GM19467 (cell line): ENCODE results near the gene LRRC74B.
"Not testable (repeated sequence)": the region's sequence is repeated elsewhere in the genome, so short reads cannot be mapped to it uniquely, and the experiment has no call there.

ENCODE experiments used
- ATAC-seq: cut with Tn5 transposase; IDR thresholded peaks from one replicate; pipeline ENCODE4 v1.9.1; 2021; ENCODE audit warnings: mild to moderate bottlenecking, moderate library complexity; ENCODE audit not compliant: unreplicated experiment

The LRRC74B gene

DNA sequence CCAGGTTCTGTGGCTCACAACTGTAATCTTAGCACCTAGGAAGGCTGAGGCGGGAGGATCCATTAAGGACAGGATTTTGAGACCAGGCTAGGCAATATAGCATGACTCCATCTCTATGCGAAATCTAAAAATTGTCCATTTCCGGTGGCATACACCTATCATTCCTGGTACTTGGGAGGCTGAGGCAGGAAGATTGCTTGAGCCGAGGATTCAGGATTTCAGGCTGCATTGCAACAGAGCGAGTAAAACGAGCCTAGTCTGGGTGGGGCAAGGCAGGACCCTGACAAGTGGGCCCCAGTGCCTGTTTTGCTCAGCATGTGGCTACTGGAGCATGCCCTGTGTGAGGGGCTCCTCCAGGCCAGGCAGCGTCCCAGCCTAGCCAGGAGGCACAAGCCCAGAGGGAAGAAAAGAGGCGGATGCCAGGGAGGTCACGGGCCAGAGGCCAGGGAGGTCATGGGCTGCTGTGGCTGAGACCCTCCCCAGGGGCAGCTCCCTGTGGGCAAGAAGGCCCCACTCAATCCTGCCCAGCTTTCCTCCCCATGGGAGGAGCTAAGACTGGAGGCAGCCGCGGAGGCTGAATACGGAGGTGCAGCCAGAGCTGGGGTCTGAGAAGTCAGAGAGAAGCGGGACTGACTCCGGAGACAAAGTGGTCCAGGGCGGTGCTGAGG lies 8.4 kb downstream of the LRRC74B start:
- ATAC-seq: no peak

DNA sequence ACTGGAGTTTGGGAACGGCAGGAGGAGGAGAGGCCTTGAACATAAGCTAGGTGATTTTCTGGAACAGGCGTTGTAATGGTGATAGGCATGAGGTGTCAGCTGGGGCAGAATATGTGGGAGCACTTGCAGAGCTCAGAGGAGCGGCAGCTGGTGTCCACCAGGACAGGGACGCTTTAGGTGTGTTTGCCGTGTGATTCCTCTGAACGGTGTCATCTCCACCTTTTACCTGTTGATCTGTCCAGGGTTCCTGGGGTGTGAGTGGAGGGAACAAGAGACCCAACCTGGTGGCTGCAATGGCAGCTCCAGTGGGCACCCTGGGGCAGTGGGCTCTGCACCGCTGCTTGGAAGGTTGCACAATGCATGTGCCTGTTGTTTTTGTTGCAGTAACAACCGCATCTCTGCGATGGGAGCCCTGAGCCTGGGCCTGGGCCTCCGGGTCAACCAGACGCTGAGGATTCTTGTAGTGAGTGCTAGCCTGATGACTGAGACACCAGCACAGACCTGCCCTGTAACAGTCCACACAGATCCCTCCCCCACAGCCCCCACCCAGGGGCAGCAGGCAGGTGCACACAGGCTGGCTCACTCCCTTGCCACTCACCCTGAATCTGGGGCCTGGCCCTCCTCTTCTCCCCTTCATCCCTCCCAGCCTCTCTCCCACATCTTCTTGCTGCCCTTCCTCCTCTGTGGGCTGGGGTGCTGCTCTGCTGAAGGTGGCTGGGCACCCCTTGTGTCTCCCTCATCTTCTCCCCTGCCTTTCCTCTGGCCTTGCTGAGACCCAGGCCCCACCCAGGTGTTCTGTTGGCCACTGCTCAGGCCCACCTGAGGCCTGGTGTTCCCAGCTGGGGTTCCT lies 9.2 kb downstream of the LRRC74B start:
- no peak for ATAC-seq

DNA sequence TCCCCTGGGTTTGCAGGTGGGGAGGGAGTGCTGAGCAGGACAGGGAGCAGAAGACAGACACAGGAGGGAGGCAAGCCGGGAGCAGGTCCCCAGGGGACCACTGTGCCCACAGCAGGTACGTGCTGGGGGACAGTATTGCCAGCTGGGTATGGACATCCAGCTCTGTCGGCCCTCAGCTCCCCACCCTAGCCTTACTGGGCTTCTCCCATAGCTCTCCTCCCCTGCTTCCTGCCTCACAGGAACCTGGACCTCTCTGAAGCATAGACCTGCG lies 9.8 kb downstream of the LRRC74B start:
- ATAC-seq: no peak

DNA sequence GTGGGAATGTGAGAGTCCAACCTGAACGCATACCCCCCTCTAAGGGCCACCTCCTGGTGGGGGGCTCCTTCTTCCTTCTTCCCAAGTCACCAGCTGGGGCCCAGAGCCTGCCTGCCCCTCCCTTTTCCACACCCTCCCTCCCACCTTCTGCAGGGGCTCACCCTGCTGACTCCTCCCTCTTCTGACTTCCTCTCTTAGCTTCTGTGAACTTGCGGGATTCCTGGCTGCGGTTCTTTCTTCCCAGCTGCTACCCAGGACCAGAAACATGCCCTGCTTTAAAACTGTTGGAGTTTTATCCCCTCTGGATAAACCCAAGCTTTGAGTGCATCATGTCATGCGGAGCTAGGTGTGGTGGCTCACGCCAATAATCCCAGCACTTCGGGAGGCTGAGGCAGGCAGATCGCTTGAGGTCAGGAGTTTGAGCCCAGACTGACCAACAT lies 10.2 kb downstream of the LRRC74B start:
- ATAC-seq: no peak

DNA sequence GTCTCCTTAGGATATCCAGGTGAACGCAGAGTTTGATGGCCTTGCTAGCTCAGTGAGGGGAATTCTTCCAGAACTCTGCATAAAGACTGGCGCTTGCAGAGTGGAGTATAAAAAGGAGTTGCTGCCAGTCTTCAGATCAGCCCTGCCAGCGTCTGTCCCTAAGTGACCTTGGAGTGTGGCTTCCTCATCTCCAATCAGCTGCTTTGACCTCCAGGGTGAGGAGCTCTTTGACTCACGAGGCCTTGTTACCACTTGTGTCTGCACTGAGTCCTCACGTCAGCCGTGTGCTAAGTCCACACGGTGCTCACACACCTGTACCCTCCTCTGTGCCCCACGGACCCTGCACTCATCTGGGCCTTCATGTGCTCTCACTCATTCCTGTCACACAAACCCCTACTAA lies 14.6 kb downstream of the LRRC74B start:
- ATAC-seq: not testable (repeated sequence)

GRCh38 chr22:21061660-21062321 lies 16.0 kb downstream of the LRRC74B start:
- not testable (repeated sequence) for ATAC-seq

GRCh38 chr22:21064425-21064824 lies 18.7 kb downstream of the LRRC74B start:
- ATAC-seq: not testable (repeated sequence)

DNA sequence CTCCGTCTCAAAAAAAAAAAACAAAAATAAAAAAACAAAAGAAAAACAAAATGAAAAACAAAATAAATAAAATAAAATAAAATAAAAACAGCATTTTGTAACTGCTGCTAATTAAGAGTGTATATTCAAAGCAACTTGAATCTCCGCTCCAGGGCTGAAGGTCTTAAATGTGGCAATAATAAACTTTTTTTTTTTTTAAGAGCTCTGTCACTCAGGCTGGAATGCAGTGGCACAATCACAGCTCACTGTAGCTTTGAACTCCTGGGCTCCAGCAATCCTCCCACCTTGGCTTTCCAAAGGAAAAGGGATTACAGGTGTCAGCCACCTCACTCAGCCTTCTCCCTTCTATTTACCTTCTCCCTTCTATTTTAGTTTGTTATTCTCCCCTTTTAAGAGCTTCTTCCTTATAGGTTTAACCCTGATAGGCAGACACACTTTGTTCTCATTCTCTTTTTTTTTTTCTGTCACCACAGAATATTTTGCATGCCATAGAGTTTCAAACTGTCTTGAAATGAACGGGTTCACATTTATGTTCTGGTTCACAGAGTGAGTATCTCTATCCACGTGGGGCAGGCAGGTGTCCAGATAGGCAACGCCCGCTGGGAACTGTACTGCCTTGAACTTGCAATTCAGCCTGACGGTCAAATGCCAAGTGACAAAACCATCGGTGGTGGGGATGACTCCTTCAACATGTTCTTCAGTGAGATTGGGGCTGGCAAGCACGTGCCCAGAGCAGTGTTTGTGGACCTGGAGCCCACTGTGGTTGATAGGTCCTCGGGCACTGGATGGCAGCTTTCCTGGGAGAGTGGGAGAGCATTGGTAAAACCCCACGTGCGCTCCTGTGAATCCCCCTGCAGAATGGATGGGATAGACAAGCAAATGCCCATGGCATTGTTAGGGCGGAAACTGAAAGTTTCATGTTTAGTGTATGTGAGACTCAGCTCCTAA lies 19.4 kb downstream of the LRRC74B start:
- ATAC-seq: no peak

DNA sequence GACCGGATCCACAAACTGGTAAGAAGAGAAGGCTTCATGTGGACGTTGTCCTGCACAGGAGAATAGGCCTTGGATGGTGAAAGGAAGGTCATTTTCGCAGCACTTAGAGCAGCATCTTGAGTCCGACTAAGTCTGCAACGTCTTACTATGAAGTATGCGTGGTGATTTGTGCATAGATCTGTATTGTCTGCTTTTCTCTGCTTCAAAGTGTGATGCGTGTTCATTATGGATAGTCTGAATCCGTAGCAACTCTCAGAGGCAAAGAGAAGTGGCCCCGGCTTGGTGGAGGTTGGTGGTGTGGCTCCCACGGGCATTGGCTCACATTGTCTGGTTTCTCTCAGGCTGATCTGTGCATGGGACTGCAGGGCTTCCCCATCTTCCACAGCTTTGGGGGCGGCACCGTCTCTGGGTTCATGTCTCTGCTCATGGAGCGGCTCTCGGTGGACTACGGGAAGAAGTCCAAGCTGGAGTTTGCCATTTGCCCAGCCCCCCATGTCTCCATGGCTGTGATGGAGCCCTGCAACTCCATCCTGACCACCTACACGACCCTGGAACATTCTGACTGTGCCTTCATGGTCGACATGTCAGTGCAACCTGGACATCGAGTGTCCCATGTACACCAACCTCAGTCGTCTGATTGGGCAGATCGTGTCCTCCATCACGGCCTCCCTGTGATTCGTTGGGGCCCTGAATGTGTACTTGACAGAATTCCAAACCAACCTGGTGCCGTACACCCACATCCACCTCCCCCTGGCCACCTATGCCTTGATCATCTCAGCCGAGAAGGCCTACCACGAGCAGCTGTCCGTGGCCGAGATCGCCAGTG lies 21.5 kb downstream of the LRRC74B start:
- ATAC-seq: no peak

DNA sequence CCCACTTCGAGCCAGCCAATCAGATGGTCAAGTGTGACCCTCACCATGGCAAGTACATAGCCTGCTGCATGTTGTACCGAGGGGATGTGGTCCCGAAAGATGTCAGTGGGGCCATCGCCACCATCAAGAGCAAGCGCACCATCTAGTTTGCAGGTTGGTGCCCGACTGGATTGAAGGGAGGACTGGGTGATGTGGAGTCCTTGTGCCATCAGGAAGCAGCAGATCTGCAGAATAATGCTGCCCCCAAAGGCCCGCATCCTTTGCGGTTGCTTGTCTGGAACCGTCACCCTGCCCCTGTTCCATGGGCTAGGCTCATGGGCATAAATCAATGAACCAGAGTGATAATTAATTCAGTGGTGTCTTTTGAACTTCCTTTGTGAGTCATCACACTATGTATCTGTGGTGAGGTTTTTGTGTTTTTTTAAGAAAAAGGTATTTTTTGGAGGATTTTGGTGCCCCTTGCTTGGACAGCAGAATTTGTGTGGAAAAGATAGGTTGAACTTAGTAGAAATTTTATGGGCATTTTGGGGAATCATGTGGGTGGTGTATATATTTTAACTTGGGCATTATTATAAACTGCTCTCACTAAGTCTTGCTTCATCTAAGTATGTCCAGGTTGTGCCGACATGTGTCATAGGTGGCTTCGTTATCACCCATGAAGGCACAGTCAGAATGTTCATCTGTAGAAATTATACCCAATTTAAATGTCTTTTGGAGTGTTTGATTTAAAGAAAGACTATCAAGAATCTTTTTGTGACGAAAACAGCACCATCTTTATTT lies 22.3 kb downstream of the LRRC74B start:
- ATAC-seq: no peak

- ATAC-seq: no peak
Measured at GRCh38 chr22:21068681-21069276, 23.0 kb downstream of the LRRC74B start.

GRCh38 chr22:21069375-21069774 lies 23.6 kb downstream of the LRRC74B start:
- no peak for ATAC-seq

- ATAC-seq: no peak
Measured at GRCh38 chr22:21070690-21071615, 25.2 kb downstream of the LRRC74B start.

DNA sequence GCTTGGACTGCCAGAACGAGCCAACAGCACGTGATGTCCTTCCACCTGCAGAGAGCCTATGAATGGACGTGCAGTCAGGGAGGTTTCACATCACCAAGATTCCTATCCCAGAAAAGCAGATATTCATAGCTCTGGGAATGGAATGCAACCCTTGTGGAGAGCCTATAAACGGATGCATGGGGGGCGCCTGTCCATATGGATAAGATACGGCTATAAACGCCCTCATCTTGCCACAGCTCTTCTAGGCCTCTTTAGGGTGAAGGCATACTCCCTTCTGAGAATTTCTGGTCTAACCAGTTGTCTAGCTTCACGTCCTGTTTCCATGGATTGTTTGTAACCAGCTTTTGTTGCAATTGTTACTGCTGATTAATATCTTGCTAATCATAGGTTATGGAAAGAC lies 26.1 kb downstream of the LRRC74B start:
- not testable (repeated sequence) for ATAC-seq

DNA sequence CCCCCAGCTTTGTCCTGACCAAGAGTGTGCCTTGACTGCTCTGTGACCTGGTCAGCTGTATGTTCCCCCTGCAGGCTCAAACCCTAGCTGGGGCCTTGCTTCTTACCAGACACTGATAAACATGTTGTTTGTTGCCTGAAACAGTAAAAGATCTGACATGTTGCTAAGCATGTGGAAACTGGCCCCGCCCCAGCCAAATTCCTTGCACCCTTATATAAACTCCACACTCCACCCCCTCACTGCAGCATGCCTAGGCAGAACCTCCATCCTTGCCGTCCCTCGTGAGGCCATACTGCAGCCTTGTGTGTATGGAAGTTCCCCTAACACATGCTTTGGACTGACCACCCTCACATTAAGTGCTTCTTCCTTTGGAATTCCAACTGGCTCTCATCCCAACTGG lies 27.3 kb downstream of the LRRC74B start:
- ATAC-seq: no peak

DNA sequence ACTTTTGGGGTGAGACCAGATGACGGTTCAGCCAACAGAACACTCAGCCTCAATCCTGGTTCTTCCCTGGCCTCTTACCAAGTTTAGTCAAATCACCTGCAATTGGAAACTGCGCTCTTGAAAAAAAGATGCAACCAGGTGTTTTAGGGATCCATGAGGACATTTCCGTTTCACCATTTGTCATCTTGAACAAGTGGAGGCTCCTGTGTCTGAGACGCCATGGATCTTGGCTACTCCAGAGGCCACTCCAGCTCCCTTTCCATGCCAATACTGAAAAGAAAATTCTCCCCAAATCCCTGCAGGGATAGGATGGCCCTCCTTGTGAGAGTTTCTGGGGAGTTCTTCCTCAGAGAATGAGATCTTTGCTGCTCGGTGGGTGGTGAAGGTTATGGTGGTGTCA lies 27.7 kb downstream of the LRRC74B start:
- ATAC-seq: no peak

- ATAC-seq: no peak
Measured at GRCh38 chr22:21074102-21074715, 28.5 kb downstream of the LRRC74B start.
